ENCODE measurements around the gene WNT3A.

Gene WNT3A

DNA sequence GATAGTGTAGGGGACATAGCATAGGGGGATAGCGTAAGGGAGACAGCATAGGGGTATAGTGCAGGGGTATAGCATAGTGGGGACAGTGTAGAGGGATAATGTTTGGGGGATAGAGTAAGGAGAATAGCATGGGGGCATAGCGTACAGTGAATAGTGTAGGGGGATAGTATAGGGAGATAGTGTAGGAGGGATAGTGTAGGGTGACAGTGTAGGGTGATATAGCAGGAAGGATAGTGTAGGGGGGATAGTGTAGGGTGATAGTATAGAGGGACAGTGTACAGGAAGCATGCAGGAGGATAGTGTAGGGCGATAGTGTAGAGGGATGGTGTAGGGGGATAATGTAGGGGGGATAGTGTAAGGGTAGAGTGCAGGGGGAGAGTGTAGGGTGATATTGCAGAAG, 64.1 kb downstream of the WNT3A start:
- TF ChIP-seq POLR2AphosphoS5 (IDR thresholded peaks at IDR 0.05; ENCODE audit: low read depth) (no peak), GABPA (IDR thresholded peaks at IDR 0.05; ENCODE audit: low read depth) (no peak), SPI1 (IDR thresholded peaks at IDR 0.05; ENCODE audit: borderline replicate concordance, low read depth) (no peak)
- TF ChIP-seq, protein P1, sequence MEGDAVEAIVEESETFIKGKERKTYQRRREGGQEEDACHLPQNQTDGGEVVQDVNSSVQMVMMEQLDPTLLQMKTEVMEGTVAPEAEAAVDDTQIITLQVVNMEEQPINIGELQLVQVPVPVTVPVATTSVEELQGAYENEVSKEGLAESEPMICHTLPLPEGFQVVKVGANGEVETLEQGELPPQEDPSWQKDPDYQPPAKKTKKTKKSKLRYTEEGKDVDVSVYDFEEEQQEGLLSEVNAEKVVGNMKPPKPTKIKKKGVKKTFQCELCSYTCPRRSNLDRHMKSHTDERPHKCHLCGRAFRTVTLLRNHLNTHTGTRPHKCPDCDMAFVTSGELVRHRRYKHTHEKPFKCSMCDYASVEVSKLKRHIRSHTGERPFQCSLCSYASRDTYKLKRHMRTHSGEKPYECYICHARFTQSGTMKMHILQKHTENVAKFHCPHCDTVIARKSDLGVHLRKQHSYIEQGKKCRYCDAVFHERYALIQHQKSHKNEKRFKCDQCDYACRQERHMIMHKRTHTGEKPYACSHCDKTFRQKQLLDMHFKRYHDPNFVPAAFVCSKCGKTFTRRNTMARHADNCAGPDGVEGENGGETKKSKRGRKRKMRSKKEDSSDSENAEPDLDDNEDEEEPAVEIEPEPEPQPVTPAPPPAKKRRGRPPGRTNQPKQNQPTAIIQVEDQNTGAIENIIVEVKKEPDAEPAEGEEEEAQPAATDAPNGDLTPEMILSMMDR (IDR thresholded peaks at IDR 0.05; ENCODE audit: insufficient read depth, low read length) = no peak
- TF ChIP-seq, protein P2, sequence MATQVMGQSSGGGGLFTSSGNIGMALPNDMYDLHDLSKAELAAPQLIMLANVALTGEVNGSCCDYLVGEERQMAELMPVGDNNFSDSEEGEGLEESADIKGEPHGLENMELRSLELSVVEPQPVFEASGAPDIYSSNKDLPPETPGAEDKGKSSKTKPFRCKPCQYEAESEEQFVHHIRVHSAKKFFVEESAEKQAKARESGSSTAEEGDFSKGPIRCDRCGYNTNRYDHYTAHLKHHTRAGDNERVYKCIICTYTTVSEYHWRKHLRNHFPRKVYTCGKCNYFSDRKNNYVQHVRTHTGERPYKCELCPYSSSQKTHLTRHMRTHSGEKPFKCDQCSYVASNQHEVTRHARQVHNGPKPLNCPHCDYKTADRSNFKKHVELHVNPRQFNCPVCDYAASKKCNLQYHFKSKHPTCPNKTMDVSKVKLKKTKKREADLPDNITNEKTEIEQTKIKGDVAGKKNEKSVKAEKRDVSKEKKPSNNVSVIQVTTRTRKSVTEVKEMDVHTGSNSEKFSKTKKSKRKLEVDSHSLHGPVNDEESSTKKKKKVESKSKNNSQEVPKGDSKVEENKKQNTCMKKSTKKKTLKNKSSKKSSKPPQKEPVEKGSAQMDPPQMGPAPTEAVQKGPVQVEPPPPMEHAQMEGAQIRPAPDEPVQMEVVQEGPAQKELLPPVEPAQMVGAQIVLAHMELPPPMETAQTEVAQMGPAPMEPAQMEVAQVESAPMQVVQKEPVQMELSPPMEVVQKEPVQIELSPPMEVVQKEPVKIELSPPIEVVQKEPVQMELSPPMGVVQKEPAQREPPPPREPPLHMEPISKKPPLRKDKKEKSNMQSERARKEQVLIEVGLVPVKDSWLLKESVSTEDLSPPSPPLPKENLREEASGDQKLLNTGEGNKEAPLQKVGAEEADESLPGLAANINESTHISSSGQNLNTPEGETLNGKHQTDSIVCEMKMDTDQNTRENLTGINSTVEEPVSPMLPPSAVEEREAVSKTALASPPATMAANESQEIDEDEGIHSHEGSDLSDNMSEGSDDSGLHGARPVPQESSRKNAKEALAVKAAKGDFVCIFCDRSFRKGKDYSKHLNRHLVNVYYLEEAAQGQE (IDR thresholded peaks at IDR 0.05; ENCODE audit: insufficient replicate concordance, low read depth) = no peak
- H3K4me3 ChIP-seq (replicated peaks; ENCODE audit: insufficient read depth, low read length) = no peak overlapping the region
- H3K27me3 ChIP-seq (ENCODE audit: insufficient read depth, poor library complexity, severe bottlenecking) = peaks cover 9% of the 10 kb centered on the region
- DNase-seq (ENCODE audit: low read depth in 1 of 2, low spot score in 1 of 2) = no peak
- H3K27ac ChIP-seq (replicated peaks) = no peak overlapping the region

- Histone ChIP-seq H3K27me3 (ENCODE audit: insufficient read depth, poor library complexity, severe bottlenecking) (peaks cover 9% of the 10 kb centered on the region), H3K27ac (replicated peaks) (no peak overlapping the region), H3K4me3 (replicated peaks; ENCODE audit: insufficient read depth, low read length) (no peak overlapping the region)
- DNase-seq (ENCODE audit: low read depth in 1 of 2, low spot score in 1 of 2) = no peak
- TF ChIP-seq GABPA (IDR thresholded peaks at IDR 0.05; ENCODE audit: low read depth) = no peak
Measured at GRCh38 chr1:228071839-228072657, 65.2 kb downstream of the WNT3A start.

DNA sequence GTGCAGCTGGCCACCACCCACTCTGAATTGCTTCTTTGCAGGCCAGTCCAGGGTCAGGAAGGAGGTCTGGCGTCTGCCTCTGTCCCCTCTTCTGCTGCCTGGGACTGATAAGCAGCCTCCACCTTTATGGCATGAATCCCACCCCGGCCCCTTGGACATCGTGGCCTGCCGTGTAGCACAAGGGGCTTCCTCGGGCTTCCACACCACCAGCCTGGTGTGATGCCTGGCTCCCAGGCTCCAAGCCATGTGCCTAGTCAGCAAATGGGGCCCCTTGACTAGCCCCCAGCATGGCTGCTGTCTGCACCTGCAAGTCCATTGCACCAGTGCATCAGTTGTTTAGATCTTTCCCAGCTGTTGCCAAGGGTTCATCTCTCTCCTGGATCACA, 65.9 kb downstream of the WNT3A start:
- H3K4me3 ChIP-seq (replicated peaks; ENCODE audit: insufficient read depth, low read length) = no peak overlapping the region

More for the DNA sequence above, 65.9 kb downstream of the WNT3A start:
- H3K27me3 ChIP-seq (ENCODE audit: insufficient read depth, poor library complexity, severe bottlenecking) = peaks cover 9% of the 10 kb centered on the region
- no peak for DNase-seq (ENCODE audit: low read depth in 1 of 2, low spot score in 1 of 2)
- TF ChIP-seq POLR2AphosphoS5 (IDR thresholded peaks at IDR 0.05; ENCODE audit: low read depth) = no peak
- no peak for TF ChIP-seq SPI1 (IDR thresholded peaks at IDR 0.05; ENCODE audit: borderline replicate concordance, low read depth)
- TF ChIP-seq, protein P1 (IDR thresholded peaks at IDR 0.05; ENCODE audit: insufficient read depth, low read length) = no peak
- no peak for TF ChIP-seq GABPA (IDR thresholded peaks at IDR 0.05; ENCODE audit: low read depth)
- TF ChIP-seq, protein P2 (IDR thresholded peaks at IDR 0.05; ENCODE audit: insufficient replicate concordance, low read depth) = no peak
- no peak overlapping the region for H3K27ac ChIP-seq (replicated peaks)

Measured in HL-60 (cell line).